ENCODE measurements around the gene AFF4.
"Not testable (repeated sequence)": the region's sequence is repeated elsewhere in the genome, so short reads cannot be mapped to it uniquely, and the experiment has no call there.

The AFF4 gene

DNA sequence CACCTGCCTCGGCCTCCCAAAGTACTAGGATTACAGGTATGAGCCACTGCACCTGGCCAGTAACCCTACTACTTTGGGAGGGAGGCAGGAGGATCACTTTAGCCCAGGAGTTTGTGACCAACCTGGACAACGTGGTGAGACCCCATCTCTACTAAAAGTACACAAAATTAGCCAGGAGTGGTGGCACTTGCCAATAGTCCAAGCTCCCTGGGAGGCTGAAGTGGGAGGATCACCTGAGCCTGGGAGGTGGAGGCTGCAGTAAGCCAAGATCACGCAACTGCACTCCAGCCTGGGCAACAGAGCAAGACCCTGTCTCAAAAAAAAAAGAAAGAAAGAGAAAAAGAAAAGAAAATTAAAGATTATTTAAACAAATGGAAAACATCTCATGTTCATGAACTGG, 107.4 kb downstream of the AFF4 start:
- DNase-seq (ENCODE audit: low read depth in 2 of 2), result no peak

DNA sequence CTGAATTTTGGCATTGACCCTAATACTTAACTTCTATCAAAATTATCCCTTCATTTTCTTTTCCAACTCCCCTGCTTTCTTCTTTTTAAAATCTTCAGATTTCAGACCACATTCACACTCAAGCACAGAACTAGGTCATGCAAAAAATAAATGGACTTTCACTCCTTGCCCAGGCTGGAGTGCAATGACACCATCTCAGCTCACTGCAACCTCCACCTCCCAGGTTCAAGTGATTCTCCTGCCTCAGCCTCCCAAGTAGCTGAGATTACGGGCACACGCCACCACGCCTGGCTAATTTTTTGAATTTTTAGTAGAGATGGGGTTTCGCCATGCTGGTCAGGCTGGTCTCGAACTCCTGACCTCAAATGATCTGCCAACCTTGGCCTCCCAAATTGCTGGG, 108.4 kb downstream of the AFF4 start:
- DNase-seq (ENCODE audit: low read depth in 2 of 2), result not testable (repeated sequence)

DNA sequence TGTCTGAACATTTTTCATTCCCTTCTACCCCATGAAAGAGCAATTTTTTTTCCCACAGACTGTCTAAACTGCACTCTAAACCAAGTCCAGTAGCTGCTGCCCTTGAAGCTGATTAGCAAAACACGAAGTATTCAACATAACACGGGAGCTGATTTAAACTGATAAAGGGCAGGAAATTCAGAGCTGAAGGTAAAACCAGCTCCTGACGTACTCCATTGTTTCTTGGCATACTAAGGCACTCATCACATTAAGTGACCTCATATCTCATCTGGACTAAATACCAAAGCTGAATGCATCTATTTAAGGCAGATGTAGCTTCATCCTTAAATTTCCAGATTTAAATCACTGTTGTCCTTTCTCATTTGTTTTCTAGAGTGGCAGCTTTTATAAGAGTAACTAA, 109.1 kb downstream of the AFF4 start:
- DNase-seq (ENCODE audit: low read depth in 2 of 2), result no peak

DNA sequence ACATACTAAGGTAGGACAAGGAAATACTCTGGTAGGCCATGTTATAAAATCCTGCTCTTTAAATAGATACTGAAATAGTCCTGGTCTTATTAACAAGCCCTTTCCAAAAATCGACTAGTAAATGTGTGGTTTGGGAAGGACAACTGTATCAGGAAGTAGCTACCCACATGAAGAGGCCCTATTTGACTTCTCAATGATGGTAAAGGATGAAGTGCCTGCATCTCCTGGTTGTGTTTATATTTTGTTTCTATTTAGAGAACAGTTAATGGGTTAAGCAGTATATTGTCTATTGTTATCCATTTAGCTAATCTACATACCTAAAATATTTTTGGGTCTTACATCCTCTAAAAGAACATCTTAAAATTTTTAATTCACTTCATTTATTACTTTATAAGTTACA, 109.6 kb downstream of the AFF4 start:
- DNase-seq (ENCODE audit: low read depth in 2 of 2), result no peak

DNA sequence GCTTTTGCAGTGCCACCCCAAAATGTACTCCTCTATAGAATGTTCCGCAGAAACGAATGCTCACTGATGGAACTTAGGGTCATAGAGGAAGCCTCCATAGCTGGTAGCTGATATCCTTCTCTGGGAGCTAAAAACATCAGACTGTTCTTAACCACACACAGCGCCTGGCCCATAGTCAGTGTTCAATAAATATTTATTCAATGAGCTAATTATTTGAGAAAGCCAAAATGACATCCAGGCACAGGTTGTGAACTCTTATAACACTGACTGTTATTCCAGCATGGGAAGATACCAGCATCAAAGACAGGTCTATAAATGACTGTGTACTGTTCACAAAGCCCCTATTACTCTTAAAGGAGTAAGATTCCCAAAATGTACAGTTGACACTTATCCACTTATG, 110.1 kb downstream of the AFF4 start:
- no peak for DNase-seq (ENCODE audit: low read depth in 2 of 2)

DNA sequence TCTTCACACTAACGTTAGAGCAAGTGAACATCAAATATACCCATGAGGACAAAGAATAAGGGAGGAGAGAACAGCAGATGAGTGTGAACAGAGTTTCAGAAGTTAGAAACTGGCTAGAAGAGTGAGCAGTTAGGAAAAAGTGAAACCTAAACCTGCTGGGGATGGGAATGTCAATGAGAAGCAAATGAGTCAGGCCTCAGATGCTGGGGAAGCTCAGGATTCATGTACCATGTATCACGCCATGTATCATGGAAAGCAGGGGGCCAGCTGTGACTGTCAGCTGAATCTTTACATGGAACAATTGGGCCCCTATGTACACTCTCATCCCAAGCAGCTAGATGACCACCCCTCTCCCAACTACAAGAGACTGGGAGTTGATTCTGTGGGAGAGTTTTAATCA, 113.4 kb downstream of the AFF4 start:
- DNase-seq (ENCODE audit: low read depth in 2 of 2), result no peak

DNA sequence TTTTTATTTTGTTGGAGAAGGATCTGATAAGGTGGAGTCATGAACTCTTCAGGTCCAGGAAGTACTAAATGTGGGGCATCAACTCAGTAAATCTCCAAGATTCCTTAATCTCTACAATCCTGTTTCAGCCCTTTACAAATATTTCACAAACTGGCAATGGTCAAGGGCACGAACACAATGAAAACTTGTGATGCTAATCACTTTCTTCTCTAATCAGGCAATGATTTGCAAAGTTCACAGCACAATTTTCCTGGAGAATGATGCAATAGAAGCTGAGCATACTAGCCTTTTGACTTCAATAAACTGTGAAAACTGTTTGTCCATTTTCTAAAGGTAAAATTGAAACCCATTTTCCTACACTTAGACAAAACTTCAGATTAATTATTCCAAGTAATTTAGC, 114.1 kb downstream of the AFF4 start:
- no peak for DNase-seq (ENCODE audit: low read depth in 2 of 2)

DNA sequence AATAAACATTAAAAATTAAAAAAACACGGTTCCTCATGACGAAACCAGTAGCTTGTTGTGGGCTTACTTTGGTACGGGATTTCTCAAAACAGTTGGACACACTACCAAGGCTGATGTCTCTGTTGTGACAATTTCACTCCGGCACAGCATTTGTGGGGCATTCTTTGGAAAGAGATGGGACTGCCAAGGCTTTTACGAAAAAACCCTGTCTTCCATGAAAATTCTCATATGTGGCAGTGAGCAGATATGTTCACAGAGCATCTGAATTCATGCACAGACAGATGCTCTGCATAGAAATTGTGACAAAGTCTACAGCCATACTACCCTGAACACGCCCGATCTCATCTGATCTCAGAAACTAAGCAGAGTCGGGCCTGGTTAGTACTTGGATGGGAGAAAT, 115.2 kb downstream of the AFF4 start:
- no peak for DNase-seq (ENCODE audit: low read depth in 2 of 2)

DNA sequence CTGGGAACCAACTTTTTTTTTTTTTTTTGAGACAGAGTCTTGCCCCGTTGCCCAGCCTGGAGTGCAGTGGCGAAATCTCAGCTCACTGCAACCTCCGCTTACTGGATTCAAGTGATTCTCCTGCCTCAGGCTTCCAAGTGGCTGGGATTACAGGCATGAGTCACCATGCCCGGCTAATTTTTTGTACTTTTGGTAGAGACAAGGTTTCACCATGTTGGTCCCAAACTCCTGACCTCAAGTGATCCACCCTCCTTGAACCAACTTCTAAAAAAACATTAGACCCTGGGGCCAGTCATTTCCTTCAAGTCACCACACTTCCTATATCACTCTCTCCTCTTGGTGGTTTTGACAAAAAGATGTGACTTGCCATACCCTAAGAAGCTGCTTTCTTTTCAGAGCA, 122.1 kb downstream of the AFF4 start:
- DNase-seq (ENCODE audit: low read depth in 2 of 2), result no peak

DNA sequence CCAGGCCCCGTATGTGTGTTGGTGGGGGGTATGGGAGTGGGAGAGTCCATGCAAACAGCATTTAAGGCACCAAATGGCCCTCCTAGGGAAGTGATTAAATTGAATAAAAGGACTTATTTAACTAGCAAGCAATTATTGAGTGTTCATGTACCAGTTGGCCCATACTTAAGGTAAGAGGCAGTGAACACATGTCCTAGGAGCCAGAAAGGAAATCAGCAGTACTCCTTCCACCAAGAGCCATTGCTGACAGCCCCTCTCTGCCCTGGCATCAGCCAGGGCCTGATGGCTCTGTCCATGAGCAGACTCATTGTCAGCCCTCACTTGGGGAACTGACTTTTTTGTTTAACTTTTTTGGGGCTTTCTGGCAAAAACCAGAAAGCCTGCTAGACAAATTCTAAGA, 122.5 kb downstream of the AFF4 start:
- no peak for DNase-seq (ENCODE audit: low read depth in 2 of 2)

DNA sequence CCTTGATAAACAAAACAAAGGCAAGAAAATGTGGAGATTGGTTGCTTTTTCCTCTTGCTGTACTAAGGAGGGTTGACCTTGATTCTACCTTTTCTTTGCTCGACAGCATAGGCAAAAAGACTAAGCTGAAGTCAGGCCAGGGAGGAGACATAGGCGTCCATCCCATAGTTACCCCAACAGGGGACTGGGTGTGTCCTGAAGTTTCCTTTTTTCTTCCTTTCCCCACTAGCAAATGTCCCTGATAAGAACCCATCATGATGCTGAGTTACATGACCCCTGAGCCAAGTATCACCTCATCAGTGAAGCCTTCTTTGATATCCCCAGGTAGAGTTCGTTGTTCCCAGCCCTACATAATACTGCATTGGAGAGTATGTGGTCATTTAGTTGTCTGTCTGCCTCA, 123.1 kb downstream of the AFF4 start:
- DNase-seq (ENCODE audit: low read depth in 2 of 2), result no peak

DNA sequence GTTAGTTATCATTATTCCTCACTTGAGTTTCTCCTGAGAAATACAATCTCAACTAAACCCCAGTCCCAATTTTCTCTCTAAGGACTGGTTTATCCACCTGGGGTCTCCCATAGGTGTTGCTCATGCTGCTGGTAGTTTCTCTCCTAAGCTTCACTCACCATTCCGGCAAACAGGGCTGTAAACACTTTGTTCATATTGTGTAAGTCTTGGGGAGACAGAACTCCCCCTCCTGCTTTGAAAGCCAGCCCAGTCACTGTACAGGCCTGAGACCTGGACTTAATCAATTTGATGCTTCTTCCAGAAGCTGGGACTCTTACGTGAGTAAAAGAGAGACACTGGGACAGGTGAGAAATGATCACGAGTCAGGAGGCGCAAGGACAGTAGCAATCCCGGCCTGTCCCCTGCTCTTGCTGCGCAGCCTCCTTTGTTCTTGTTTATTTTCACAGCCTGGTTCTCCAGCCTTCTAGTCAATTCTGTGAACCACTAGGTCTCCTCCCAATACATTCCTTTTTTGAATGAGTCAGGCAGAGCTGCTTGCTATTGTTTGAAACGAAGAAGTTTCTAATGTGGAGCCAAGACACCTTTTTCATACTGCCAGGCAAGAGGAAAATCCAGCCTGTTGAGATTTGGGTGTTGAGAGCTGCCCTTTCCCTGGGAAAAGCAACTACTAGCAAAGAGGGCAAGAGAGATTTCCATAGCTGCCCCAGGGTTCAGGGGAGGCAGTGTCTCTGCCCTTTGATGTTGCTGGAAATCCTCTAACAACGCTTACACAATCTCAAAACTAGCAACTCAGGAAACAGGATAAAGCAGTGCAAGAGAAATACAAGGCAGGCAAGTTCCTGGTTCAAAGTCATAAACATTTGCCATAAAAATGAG, 123.8 kb downstream of the AFF4 start:
- DNase-seq (ENCODE audit: low read depth in 2 of 2), result no peak

DNA sequence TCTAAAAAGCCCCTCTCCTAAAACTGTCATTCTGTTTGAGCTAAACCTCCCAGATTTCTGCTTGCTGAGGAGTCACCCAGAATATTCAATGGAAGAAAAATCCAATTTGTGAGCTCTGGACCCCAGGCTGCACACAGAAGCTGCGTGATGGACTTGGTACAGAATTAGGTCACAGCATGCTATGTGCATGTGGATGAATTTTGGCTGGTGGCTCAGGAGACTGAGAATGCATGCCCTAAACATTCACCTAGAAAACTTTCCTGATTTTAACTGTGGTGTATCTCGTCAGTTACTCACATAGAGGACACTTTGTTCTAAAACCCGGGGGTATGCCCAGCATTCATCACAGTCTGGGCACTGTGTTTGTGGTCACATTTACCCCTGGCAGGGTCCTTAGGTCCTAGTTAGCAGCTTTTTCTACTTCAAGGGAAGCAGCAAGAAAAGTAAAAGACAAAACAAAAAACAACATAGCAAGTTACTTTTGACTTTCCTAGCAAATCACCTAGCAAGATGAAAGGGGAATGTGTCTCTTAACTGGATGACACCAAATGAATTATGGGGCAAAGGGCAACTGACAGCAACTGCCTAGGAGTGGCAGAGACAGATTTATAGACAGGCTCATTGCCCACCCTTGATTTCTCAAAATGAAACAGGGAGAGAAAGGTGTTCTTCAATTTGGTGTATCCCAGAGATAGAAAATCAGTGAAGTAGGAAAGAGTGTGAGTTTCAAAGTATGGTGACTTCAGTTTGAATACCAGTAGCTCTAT, 124.7 kb downstream of the AFF4 start:
- no peak for DNase-seq (ENCODE audit: low read depth in 2 of 2)

DNA sequence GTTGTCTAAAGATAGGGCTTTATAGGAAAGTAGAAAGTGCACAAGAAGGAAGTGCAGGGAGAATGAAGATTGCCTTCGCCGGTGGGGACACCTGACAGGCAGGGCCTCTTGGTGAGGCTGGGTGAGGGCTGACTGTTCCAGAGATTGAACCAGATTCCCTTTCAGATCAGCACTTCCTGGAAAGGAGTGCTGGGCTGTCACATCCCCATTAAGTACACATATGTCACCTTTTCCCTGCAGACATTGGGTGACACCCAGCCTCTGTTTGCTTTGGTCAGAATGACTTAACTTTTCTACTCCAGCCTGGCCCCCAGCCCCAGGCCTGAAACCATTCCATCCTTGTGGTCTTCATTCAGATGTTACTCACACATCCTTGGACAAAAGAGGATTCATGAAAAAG, 125.6 kb downstream of the AFF4 start:
- DNase-seq (ENCODE audit: low read depth in 2 of 2), result no peak

DNA sequence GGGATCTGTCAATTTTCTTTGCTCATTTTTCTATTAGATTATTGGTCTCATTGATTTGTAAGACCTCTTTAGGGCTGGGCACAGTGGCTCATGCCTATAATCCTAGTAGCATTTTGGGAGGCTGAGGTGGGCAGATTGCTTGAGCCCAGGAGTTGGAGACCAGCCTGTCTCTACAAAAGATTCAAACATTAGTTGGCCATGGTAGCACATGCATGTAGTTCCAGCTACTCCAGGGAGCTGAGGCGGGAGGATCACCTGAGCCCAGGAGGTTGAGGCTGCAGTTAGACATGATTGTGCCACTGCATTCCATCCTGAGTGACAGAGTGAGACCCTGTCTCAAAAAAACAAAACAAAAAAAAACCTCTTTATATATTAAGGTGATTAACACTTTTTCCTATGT, 126.6 kb downstream of the AFF4 start:
- DNase-seq (ENCODE audit: low read depth in 2 of 2), result no peak

DNA sequence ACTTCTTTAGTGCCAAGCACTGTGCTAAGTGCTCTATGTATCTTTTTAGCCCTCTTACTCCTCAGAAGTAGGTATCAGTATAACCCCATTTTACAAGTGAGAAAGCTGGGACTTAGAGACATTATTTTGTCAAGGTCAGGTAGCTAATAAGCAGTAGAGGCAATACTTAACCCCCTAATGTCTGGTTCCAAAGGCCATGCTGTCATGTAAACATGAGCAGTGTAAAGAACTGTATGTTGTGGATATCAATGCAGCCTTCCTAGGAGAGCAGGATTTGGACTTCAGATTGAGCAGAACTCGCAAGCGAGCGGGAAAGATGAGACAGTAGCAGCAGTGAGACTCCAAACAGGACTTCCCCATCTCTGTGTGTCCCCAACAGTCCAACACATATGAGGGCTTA, 129.4 kb downstream of the AFF4 start:
- DNase-seq (ENCODE audit: low read depth in 2 of 2), result no peak

DNA sequence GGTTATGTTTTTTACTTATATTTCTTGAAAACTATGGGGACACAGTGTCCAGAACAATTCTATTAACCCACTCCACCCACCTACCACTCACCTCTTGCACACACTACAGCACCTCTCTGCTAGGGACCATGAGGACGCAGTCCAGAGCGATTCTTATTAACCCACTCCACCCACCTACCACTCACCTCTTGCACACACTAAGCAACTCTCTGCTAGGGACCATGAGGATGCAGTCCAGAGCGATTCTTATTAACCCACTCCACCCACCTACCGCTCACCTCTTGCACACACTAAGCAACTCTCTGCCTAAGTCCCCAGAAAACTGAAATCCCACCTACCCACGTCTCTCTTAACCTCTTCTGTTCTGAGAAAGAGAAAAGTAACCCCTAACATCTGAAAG, 130.8 kb downstream of the AFF4 start:
- no peak for DNase-seq (ENCODE audit: low read depth in 2 of 2)

DNA sequence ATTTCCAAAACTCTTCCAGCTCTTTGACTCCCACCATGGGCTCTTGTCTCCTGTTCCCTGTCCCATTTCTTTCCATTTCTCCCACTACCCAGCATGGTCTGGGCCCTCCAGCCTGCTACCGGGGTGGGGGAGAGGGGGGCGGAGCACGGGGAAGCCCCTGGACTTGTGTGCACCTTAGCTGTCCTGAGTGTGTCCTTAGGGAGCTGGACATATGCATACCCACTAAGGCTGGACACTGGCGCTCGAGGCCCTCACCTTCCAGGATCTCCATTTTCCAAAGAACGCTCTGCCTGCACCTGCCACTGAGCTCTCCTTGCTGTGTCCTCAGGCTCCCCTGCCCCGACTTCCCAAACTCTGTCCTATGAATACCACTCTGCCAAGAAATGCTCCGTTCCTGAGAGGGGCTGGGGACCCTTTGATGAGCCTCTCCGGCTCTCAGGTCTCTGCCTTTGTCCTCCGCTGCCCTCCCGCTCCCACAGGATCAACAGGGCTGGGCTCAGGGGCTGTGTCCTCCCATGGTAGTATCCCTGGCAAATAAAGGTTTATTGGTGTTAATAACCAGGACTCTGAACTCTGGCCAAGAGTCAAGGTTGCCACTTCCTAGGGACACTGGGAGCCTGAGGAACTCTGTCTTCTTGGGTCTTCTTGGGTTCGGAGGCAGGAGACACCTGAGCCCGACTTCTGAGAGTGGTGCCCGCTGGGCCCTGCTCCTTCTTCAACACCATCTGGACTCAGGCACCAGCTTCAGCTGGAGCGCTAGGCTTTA, 132.2 kb downstream of the AFF4 start:
- DNase-seq (ENCODE audit: low read depth in 2 of 2), result no peak

DNA sequence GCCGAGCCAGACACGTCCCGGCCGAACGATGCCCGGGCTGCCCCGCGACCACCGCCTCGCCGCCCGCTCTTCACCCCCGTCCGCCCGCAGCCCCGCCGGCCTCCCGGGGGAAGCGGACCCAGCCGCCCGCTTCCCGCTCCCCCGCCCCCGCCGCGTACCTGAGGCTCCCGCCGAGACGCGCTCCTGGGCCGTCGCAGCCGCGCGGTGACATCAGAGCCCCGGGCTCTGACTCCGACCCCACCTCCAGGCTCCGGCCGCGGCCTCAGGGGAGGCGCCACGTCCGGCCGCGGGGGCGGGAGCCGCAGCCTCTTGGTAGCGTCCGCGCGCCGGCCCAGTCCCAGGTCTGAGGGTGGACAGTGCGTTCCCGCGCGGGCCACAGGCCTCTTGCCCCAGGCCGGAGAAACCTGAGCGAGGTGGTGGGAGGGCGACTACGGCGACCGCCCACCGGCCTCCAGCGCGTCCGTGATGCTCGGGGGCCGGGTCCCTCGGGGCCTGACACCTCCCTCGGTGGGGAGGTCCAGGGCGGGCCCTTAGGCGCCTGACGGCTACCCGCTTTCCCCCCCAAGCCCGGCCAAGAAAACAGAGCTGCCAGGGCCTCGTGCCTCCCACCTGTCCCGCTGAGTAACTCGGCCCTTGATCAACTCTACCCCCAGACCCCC, 132.9 kb downstream of the AFF4 start, which contains the start of gene SHROOM1:
TSS of gene SHROOM1 (minus strand) at position 212 of the 659 bp plus-strand sequence. CDS start 4,507 bp downstream, outside the sequence.
- no peak for DNase-seq (ENCODE audit: low read depth in 2 of 2)

DNA sequence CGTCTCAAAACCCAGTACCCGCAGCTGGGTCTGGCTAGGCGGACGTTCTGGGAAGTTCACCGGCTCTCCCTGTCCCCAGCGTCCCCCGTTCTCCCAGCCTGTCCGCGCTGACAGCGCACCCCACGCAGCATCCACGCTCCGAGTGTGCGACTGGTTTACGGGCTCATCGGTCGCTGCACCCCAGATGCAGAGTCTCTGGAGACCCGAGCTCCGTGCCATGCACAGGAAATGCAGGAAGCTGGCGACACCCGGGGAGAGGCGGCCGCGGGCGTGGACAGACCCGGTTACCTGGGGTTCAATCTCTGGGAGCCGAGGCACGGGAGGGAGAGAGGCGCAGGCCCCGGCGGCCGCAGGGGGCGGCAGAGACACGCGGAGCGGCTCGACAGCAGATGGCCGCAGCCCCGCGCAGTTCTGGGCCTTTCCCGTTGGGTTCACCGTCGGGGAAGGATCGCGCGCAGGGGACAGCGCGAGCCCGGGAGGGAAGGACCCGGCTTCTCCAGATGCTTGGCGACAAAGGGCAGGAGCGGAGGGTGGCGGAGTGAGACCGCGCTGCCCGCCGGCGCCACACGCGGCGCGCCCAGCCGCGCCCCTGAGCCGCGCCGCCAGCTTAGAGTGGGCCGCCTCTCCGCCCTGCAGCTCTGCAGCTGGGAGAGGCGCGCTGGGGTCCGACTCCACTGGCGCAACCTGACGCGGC, 133.5 kb downstream of the AFF4 start:
- peak; percentile 52 to 65 for DNase-seq (ENCODE audit: low read depth in 2 of 2)

DNA sequence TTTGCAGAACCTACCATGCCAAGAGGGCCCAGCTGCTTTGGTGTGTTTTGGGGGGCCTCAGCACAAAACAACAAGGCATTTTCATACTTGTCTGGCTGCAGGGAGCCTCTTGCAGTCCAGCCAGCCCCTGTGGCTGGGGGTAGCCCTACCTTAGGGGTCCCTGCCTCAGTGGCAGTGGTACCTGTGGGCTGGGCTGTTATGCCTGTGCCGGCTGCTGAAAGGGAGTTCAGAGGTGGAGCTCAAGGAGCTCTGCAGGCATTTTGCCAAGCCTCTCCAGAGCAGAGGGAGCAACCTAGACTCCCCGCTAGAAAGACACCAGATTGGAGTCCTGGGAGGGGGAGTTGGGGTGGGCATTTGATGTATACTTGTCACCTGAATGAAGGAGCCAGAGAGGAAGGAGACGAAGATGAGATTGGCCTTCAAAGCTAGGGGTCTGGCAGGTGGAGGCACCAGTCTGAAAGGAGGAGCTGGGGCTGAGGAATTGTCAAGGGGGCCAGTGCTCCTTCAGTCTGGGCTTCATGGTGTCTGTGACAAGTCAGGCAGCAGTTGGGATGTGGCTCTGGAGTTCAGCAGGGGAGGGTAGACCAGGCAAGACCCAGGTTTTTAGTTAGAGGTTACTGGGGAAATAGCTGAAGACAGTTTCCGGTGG, 134.5 kb downstream of the AFF4 start:
- no peak for DNase-seq (ENCODE audit: low read depth in 2 of 2)
